Thyroid gland (tissue), 4 donors: Measurements from ENCODE around the gene TK2. TPM values are rescaled to one million over a fixed set of nuclear protein-coding genes. Genes with fewer than 3 reads are reported as not detected.

Experiments used
- DNase-seq, 2 donors: peaks; one replicate each; pipeline ENCODE4 v3.0.0-alpha.2; 2019
- H3K27ac ChIP-seq, 3 donors: fragments of 200-600 bp; sonication (generic); 1 replicate in 2 of 3; 2 replicates in 1 of 3; pipeline ENCODE4 v1.5.1; 2016 to 2019; ENCODE audit warnings: mild to moderate bottlenecking in 1 of 3, moderate library complexity in 1 of 3
- H3K27me3 ChIP-seq: fragments of 200-600 bp; sonication (generic); one replicate; pipeline ENCODE4 v1.5.1; 2019
- H3K36me3 ChIP-seq, 2 donors: fragments of 200-600 bp; sonication (generic); one replicate each; pipeline ENCODE4 v1.5.1; 2016 to 2019
- H3K4me1 ChIP-seq, 2 donors: fragments of 200-600 bp; sonication (generic); one replicate each; pipeline ENCODE4 v1.5.1; 2017 to 2019
- H3K4me3 ChIP-seq, 3 donors: fragments of 200-600 bp; sonication (generic); replicated peaks in 1 of 3; 1 replicate in 2 of 3; 2 replicates in 1 of 3; pipeline ENCODE4 v1.5.1; 2016; ENCODE audit warnings: mild to moderate bottlenecking in 1 of 3
- H3K9me3 ChIP-seq: fragments of 200-600 bp; sonication (generic); one replicate; pipeline ENCODE4 v1.5.1; 2017
- CTCF ChIP-seq, 6 experiments: fragments of 200-600 bp in 3 of 6; fragments of 450-650 bp in 3 of 6; sonication (generic) in 3 of 6; IDR thresholded peaks; one replicate each; pipeline ENCODE4 v1.5.1; 2016 to 2019; ENCODE audit warnings: antibody characterized with exemption in 6 of 6, mild to moderate bottlenecking in 2 of 6, inconsistent platforms in 1 of 6, moderate library complexity in 1 of 6
- POLR2A ChIP-seq, 2 donors: fragments of 450-650 bp; IDR thresholded peaks; one replicate each; pipeline ENCODE4 v1.6.1; 2017; ENCODE audit warnings: antibody characterized with exemption in 2 of 2, mild to moderate bottlenecking in 2 of 2, moderate library complexity in 1 of 2
- WGBS, 2 donors: methylation state at CpG; one replicate each; pipeline ENCODE4 v1.1.5; 2017; 5-methylcytosine and 5-hydroxymethylcytosine counted together
- intact Hi-C: fragments of 100-400 bp; cut with DNase I; formaldehyde crosslinking; loops from one replicate; pipeline ENCODE4 v1.15.1; 2023
- total RNA-seq, 4 donors: library from RNA; depleted of rRNA; stranded (reverse); fragments of >200 nt; gene quantifications; one replicate each; pipeline ENCODE4 v1.2.3, GENCODE V29; 2016

Gene TK2
- total RNA-seq, 4 donors from 2014 or later = 31.6 to 55.5 (median 46.6) TPM

GRCh38 chr16:66521252-66521713, 28.6 kb downstream of the TK2 start:
- Histone ChIP-seq H3K27ac (peak overlapping the region; percentile 20 to 96 (median 82)), H3K27me3 (no peaks in the 10 kb centered on the region), H3K9me3 (no peaks in the 10 kb centered on the region), H3K36me3 (no peaks in the 10 kb centered on the region), H3K4me3 (no peak overlapping the region), H3K4me1 (peaks cover 64 to 84% of the 10 kb centered on the region in 2 donors)
- WGBS, 2 donors = 86 to 88% methylated on average over 5 of the region's 5 CpGs
- TF ChIP-seq CTCF (IDR thresholded peaks at IDR 0.05) (no peak), POLR2A (IDR thresholded peaks at IDR 0.05) (no peak)
- no peak for DNase-seq
- intact Hi-C loops = no loop called here

GRCh38 chr16:66520406-66521170, 29.3 kb downstream of the TK2 start:
- WGBS, 2 donors = 85 to 88% methylated on average over 14 of the region's 14 CpGs
- Histone ChIP-seq H3K9me3 (no peaks in the 10 kb centered on the region), H3K4me1 (peaks cover 67 to 89% of the 10 kb centered on the region in 2 donors), H3K4me3 (no peak overlapping the region), H3K36me3 (no peaks in the 10 kb centered on the region), H3K27me3 (no peaks in the 10 kb centered on the region), H3K27ac (peak overlapping the region in 2 of 3 donors; percentile 82 to 96)
- no peak for DNase-seq
- TF ChIP-seq POLR2A (IDR thresholded peaks at IDR 0.05) = no peak
- no peak for TF ChIP-seq CTCF (IDR thresholded peaks at IDR 0.05)
- intact Hi-C loops = no loop called here

GRCh38 chr16:66519482-66520373, 30.2 kb downstream of the TK2 start:
- 84 to 87% methylated on average over 11 of the region's 11 CpGs for WGBS, 2 donors
- H3K27me3 ChIP-seq = no peaks in the 10 kb centered on the region
- no peak overlapping the region for H3K4me3 ChIP-seq
- DNase-seq = no peak
- intact Hi-C loops = loop anchor here (5.0 kb wide), 1 partner anchor 33 kb away; the partner anchor contains the start of genes CKLF and TK2
- no peaks in the 10 kb centered on the region for H3K36me3 ChIP-seq
- no peaks in the 10 kb centered on the region for H3K9me3 ChIP-seq
- peak overlapping the region; percentile 11 to 96 (median 59) for H3K27ac ChIP-seq
- H3K4me1 ChIP-seq = peaks cover 69 to 87% of the 10 kb centered on the region in 2 donors
- no peak for TF ChIP-seq CTCF (IDR thresholded peaks at IDR 0.05)
- no peak for TF ChIP-seq POLR2A (IDR thresholded peaks at IDR 0.05)

- Histone ChIP-seq H3K9me3 (no peaks in the 10 kb centered on the region), H3K4me3 (no peak overlapping the region), H3K27ac (peak overlapping the region; percentile 90 to 96 (median 95)), H3K27me3 (no peaks in the 10 kb centered on the region), H3K4me1 (peaks cover 61 to 85% of the 10 kb centered on the region in 2 donors), H3K36me3 (no peaks in the 10 kb centered on the region)
- intact Hi-C loops = loop anchor here (5.0 kb wide), 1 partner anchor 35 kb away; the partner anchor contains the start of genes CKLF and TK2
- TF ChIP-seq CTCF (IDR thresholded peaks at IDR 0.05) (no peak), POLR2A (IDR thresholded peaks at IDR 0.05) (no peak)
- 72 to 73% methylated on average over 8 of the region's 8 CpGs for WGBS, 2 donors
- no peak for DNase-seq
Observed at GRCh38 chr16:66517586-66518263, 32.2 kb downstream of the TK2 start.
